NCI-H69 (cell line): ENCODE measurements around the gene PEX16.
"Not testable (repeated sequence)": the region's sequence is repeated elsewhere in the genome, so short reads cannot be mapped to it uniquely, and the experiment has no call there.

ENCODE experiments used
- DNase-seq: peaks from one replicate; lab custom pipeline; 2025; lab: John Stamatoyannopoulos, UW

PEX16 gene

GRCh38 chr11:45918331-45918941 is 759 bp upstream of the PEX16 start:
- DNase-seq, result peak; percentile 89

- DNase-seq, result peak; percentile 57
Measured at GRCh38 chr11:45917286-45917622, 423 bp downstream of the PEX16 start.

DNA sequence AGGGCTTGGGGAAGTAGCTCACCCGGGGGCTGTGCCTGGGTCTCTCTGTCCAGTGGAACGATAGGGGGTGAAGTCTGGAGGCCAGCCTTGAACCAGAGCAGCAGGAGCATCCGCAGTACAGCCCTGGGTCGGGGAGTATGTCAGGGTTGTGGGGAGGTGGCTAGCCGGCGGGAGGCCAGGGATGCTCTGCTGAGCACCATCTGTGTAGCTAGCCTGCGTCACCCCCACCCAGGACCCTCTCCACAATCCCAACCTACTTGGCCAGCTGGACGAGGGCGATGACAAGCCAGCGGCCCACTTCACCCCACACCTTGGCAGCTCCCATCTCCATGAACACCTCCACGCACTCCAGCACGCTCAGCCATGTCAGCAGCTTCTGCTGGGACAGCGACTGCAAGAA is 2.2 kb downstream of the PEX16 start:
- DNase-seq, result no peak

DNA sequence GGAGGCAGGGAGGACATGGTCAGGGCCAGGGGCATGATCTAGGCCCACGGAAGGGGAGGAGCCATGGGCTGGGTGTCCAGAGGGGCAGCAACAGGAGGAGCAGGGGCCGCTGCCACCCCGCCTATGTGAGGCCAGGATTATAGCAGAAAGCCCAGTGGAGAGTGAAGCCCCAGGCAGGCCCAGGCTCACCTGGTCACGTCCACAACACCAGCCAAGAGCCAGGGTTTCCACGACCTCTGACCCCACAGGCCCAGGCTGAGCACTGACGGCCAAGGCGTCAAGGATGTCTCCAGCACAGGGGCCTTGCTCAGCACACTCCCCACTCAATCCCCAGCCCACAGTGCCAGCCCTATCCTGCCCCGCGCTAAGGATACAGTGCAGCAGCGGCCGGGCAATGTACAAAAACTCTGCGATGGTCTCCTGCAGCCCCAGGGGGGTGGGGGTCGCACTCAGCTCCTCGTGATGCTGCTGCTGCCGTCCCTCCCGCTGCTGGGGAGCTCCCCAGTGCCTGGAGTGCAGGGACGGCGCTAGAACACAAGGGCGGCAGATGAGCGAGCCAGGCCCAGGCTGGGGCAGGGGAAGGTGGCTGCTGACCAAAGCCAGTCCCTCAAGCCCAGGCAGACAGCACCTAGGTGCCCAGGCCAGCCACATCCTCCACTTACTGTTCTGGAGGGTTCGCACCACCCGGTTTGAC is 3.6 kb downstream of the PEX16 start:
- DNase-seq, result no peak

DNA sequence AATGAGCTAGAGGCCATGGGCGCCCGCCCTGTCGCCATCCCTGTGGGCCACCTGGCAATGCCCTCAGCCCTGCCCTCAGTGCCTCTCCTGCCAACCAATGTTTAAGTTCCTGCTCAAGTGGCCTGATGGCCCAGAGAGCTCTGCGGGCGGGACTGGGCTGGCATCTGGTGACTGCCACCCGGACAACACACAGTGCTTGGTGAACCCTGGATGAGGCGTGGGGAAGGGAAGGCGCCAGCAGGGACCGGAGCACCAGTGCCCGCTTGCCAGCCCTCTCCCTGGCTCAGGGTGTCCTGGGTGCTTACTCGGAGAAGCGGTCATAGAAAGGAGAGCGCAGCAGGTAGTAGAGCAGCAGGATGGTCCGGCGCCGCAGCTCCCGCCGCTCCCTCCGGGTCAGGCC is 4.2 kb downstream of the PEX16 start:
- DNase-seq, result no peak

GRCh38 chr11:45910623-45911022 is 7.1 kb downstream of the PEX16 start:
- no peak for DNase-seq

- no peak for DNase-seq
Measured at GRCh38 chr11:45909594-45910475, 7.8 kb downstream of the PEX16 start.

- no peak for DNase-seq
Measured at GRCh38 chr11:45907911-45908370, 9.7 kb downstream of the PEX16 start.

DNA sequence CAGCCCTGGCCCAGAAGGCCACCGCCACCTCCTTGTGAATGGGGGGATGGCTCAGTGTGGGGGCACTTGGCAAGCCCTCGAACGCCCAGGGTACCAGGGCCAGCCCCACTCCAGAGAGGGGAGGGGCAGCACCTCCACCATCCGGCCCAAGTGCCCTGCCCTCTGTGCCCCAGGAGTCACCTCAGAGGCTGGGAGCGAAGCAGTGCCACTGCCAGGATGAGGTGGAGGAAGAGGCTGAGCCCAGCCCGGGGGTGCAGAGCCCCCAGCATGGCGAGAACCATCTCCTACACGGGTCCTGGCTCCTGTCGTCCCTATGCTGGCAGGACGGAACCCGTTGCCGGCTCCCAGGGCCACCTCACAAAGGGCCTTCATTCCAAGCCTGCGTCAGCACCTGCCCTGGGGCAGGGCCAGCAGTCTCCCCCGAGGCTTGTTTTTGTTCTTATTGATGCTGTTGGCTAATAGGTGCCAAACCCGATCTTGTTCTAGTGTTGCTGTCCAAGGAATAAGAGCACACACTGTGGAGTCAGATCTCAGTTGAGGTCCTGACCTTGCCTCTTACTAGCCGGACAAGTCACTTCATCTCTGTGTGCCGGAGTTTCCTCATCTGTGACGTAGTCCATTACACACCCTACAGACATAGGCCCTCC is 10.6 kb downstream of the PEX16 start, which contains the start of gene FREY1:
Gene FREY1, minus strand, starts transcription at position 307 of the 647 bp plus-strand sequence. Its CDS starts 26 bp downstream, at position 281.
- DNase-seq, result no peak

- no peak for DNase-seq
Measured at GRCh38 chr11:45906096-45906682, 11.5 kb downstream of the PEX16 start.

DNA sequence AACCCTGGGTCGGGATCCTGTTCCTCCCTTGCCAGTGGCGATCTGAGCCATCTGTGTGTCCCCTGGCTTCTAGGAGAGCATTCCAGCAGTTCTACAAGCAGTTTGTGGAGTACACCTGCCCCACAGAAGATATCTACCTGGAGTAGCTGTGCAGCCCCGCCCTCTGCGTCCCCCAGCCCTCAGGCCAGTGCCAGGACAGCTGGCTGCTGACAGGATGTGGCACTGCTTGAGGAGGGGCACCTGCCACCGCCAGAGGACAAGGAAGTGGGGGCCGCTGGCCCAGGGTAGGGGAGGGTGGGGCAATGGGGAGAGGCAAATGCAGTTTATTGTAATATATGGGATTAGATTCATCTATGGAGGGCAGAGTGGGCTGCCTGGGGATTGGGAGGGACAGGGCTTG is 12.1 kb downstream of the PEX16 start:
- DNase-seq, result not testable (repeated sequence)

- DNase-seq, result no peak
Measured at GRCh38 chr11:45905095-45905494, 12.6 kb downstream of the PEX16 start.

DNA sequence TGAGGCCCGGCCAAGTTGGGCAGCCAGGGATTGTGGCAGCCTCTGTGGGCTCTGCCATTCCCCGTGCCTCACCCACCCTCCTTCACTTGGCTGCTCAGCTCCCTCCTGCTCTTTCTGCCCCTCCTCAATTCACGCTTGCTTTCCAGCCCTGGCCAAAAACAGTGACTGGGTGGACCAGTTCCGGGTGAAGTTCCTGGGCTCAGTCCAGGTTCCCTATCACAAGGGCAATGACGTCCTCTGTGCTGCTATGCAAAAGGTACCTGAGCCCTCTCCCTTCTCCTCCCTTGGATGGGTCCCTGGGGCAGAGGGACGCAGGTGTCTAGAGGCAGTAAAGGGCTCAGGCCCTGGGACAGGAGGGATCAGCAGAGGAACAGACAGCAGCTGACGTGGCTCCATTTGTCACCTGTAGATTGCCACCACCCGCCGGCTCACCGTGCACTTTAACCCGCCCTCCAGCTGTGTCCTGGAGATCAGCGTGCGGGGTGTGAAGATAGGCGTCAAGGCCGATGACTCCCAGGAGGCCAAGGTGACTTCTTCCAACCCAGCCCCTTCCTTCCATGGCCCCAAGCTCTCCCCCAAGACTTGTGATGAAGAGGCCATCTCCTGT is 13.3 kb downstream of the PEX16 start:
- no peak for DNase-seq

DNA sequence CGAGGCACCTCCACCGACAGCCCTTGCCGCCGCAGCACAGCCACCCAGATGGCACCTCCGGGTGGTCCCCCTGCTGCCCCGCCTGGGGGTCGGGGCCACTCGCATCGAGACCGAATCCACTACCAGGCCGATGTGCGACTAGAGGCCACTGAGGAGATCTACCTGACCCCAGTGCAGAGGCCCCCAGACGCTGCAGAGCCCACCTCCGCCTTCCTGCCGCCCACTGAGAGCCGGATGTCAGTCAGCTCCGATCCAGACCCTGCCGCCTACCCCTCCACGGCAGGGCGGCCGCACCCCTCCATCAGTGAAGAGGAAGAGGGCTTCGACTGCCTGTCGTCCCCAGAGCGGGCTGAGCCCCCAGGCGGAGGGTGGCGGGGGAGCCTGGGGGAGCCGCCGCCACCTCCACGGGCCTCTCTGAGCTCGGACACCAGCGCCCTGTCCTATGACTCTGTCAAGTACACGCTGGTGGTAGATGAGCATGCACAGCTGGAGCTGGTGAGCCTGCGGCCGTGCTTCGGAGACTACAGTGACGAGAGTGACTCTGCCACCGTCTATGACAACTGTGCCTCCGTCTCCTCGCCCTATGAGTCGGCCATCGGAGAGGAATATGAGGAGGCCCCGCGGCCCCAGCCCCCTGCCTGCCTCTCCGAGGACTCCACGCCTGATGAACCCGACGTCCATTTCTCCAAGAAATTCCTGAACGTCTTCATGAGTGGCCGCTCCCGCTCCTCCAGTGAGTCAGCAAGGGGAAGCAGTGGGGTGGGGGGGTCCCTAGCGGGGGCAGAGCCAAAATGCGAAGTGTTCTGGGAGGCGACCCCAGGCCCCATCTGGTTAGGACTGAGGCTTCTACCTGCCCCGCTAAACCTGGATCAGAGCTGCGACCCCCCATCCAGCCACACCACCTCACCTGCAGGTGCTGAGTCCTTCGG is 15.0 kb downstream of the PEX16 start:
- no peak for DNase-seq

DNA sequence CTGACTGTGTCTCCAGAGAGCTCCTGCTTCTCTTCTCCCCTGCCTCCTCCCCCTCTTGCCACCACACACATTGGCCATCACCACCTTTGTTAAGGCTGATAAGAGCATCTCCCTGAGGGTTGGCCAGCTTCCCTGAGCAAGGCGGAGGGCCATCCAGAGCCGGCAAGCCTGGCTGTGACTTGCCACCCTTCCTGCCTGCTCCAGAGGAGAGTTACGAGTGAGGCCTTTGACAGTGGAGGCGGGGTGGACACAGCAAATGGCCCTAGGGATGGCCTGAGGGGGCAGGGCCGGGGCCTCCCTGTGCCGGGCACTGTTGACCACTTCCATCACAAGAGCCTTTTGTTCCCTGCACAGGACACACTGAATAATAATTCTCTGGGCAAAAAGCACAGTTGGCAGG is 16.1 kb downstream of the PEX16 start:
- no peak for DNase-seq

GRCh38 chr11:45900916-45901617 is 16.6 kb downstream of the PEX16 start:
- DNase-seq, result peak; percentile 55

DNA sequence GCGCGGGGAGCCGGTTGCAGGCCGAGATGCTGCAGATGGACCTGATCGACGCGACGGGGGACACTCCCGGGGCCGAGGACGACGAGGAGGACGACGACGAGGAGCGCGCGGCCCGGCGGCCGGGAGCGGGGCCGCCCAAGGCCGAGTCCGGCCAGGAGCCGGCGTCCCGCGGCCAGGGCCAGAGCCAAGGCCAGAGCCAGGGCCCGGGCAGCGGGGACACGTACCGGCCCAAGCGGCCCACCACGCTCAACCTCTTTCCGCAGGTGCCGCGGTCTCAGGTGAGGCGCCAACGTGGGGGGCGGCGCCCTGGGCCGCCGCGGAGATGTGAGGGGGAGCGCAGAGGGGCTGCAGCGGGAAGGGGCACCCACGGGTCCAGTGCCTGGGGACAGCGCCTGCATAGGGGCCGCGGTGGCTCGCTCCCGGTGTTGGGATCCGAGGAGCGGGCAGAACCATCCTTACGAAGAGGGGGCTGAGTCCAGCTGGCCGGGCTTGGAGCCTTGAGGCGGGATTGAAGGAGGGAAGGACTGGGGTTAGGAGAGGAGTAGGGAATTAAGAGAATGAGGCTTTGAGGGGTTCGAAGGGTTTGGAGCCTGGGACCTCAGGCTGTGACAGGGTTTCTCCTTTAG is 17.4 kb downstream of the PEX16 start:
- DNase-seq, result peak; percentile 37

DNA sequence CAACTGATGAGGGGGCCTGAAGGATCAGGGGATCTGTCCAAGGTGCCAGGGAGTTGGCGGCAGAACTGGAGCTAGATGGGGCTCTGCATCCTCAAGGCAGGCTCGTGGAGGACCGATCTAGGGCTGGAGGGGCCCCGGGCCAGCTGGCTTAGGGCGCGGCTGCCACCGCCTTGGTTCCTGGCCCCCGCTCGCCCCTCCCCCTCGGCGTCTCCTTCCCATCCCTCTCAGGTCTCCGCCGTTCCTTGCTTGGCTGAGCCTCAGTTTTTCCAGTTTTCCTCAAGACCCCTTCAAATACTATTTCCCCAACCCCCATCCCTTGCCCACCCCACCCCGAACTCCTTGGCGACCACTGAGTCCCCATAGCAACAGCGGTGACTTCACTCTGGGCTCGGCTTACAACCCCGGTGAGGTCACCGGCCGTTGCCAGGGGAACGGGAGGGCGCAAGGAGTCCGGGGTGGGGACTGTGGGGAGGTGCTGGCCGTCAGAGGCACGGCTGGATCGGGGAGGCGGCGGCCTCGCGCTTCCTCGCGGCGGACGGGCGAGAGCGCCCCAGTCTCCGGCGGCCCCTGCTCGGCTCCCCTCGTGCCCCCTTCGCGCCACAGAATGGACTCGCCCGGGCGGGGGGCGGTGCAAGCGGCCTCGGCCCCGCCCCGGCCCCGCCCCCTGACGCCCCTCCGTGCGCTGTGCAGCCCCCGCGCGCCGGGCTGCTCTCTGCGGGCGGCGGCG is 18.1 kb downstream of the PEX16 start:
- peak; percentile 99 for DNase-seq

DNA sequence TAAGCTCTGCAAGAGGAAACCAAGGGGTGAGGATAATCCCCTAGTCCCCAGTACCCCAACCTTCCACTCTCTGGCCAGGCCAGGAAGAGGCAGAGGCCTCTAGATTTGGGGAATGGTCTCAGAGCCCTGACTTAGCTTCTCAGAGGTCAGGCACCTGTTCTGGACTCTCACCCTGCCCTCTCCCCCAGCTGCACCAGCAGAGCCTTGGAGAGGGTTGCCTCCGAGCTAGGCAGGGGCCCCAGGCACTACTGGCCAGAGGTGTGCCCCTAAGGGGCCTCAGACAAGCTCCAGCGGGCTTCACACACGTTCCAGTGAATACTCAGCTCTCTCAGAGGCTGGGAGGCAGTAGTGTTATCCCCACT is 18.6 kb downstream of the PEX16 start:
- DNase-seq, result no peak
